Mammary epithelial cell (primary cell): ENCODE data around the gene ATP1A2.

Experiments used
- EZH2 ChIP-seq: IDR thresholded peaks from 2 replicates; pipeline ENCODE4 v1.6.1; 2012; ENCODE audit warnings: low read length, inconsistent platforms, borderline replicate concordance
- TF ChIP-seq, protein P1 (sequence below), 2 donors: IDR thresholded peaks in 1 of 2; conservative IDR thresholded peaks in 1 of 2; 2 replicates each; pipeline ENCODE4 v1.5.1; 2011 to 2012; ENCODE audit warnings: inconsistent platforms in 2 of 2, low read length in 2 of 2, mild to moderate bottlenecking in 2 of 2, control low read depth in 1 of 2, low read depth in 1 of 2; ENCODE audit not compliant: insufficient read depth in 1 of 2; ENCODE audit errors: extremely low read depth in 1 of 2

- TF ChIP-seq, protein P1, sequence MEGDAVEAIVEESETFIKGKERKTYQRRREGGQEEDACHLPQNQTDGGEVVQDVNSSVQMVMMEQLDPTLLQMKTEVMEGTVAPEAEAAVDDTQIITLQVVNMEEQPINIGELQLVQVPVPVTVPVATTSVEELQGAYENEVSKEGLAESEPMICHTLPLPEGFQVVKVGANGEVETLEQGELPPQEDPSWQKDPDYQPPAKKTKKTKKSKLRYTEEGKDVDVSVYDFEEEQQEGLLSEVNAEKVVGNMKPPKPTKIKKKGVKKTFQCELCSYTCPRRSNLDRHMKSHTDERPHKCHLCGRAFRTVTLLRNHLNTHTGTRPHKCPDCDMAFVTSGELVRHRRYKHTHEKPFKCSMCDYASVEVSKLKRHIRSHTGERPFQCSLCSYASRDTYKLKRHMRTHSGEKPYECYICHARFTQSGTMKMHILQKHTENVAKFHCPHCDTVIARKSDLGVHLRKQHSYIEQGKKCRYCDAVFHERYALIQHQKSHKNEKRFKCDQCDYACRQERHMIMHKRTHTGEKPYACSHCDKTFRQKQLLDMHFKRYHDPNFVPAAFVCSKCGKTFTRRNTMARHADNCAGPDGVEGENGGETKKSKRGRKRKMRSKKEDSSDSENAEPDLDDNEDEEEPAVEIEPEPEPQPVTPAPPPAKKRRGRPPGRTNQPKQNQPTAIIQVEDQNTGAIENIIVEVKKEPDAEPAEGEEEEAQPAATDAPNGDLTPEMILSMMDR (conservative IDR thresholded peaks at IDR 0.05 in 1 of 2, IDR thresholded peaks at IDR 0.05 in 1 of 2; ENCODE audit: extremely low read depth in 1 of 2, insufficient read depth in 1 of 2, low read depth in 1 of 2, low read length in 2 of 2) = peak; percentile 44 to 51
- TF ChIP-seq EZH2 = no peak
These were observed 6.5 kb upstream of the ATP1A2 start for GRCh38 chr1:160108888-160109662.
